GM12875 (cell line): ENCODE data around the gene NRDC.

Experiments
- H3K4me3 ChIP-seq: one replicate; pipeline ENCODE4 v1.5.1; 2011; ENCODE audit warnings: low read depth, low read length, control low read depth
- TF ChIP-seq, protein P1 (sequence below): IDR thresholded peaks from 2 replicates; pipeline ENCODE4 v1.5.1; 2011; ENCODE audit warnings: low read depth, mild to moderate bottlenecking, control low read depth, inconsistent platforms, low read length, moderate library complexity, borderline replicate concordance; ENCODE audit not compliant: insufficient read depth

Gene NRDC

DNA sequence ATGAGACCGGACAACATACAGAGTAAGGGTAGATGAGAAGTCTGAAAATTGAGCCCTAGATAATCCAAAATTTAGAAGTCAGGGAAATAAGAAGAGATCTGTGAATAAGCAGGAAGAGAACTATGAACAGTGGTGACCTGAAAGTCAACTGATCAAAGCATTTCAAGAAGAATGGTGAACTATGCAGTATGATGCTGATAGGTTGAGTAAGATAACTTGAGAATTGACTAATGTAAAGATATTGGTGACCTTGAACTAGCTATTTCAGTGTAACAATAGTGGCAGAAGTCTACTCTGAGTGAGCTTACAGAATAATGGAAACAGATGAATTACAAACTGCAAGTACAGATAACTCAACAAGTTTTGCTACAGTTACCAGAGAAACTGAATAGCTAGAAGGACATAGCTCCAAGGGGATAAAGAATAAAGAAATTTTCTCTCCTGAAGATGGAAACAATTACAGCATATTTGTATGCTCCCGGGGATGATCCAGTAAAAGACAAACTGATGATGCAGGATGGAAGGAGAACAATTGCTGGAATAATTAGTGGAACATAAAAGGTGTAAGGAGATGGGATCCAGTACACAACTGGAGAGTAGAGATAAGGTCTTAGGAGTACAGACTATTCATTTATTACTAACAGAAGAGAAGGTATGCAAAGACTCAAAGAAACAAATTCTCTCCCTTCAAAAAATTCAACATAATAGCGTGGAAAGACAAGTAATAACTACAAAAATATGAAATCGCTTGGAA is 10.9 kb downstream of the NRDC start:
- no peak overlapping the region for H3K4me3 ChIP-seq
- TF ChIP-seq, protein P1, sequence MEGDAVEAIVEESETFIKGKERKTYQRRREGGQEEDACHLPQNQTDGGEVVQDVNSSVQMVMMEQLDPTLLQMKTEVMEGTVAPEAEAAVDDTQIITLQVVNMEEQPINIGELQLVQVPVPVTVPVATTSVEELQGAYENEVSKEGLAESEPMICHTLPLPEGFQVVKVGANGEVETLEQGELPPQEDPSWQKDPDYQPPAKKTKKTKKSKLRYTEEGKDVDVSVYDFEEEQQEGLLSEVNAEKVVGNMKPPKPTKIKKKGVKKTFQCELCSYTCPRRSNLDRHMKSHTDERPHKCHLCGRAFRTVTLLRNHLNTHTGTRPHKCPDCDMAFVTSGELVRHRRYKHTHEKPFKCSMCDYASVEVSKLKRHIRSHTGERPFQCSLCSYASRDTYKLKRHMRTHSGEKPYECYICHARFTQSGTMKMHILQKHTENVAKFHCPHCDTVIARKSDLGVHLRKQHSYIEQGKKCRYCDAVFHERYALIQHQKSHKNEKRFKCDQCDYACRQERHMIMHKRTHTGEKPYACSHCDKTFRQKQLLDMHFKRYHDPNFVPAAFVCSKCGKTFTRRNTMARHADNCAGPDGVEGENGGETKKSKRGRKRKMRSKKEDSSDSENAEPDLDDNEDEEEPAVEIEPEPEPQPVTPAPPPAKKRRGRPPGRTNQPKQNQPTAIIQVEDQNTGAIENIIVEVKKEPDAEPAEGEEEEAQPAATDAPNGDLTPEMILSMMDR: no peak

DNA sequence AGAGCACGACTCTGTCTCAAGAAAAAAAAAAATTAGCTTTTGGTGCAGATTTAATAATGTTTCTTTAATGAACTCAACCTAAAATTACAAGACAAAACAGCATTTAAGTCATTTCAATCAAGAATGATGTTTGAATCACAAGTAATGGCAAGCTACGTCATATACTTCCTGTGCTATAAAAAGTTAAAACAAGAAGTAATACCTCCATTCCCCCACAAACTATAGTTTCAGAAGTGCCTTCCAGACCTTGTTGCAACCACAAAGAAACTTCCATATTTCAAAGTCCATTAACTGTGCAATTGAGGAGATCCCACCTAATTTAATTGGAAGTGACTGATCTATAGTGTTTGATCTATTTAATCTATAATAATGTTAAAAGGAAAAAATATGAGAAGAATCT is 15.1 kb downstream of the NRDC start:
- no peak overlapping the region for H3K4me3 ChIP-seq

DNA sequence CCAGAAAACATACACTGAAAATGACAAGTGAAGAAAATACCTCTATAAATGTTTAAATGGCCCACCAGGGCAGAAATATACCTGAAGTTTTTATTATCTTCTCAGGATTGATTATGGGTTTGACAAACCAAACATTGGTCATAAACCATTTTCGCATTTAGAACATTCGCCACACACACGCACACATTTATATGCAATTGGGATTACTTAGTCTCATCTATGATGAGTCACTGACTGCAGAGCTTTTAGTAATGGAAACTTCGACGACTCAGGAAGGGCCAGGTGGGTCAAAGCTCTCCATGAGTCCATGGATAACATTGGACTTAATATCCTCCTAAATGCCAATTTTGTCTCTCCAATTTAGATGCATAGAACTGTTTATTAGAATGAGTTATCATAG is 16.9 kb downstream of the NRDC start:
- TF ChIP-seq, protein P1: no peak
- no peak overlapping the region for H3K4me3 ChIP-seq

More for the DNA sequence above, 15.1 kb downstream of the NRDC start:
- TF ChIP-seq, protein P1: no peak

DNA sequence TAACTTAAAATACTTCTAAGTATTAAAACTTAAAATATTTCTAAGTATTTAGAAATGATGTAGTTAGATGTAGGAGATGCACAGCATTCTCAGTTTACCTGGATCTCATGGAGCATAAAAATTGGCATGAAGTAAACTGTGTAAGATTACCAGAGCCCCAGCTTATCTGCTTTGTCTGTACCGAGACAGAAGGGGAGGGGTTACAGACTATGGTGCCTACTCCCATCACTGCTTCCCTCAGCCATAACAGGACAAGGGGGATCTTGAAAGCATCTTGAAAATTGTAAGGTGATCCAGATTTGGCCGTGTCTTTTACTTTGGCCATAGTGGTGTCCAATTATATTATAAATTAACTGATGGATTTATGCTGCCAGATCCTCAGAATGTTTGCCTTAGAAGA is 18.8 kb downstream of the NRDC start:
- TF ChIP-seq, protein P1: no peak
- no peak overlapping the region for H3K4me3 ChIP-seq

DNA sequence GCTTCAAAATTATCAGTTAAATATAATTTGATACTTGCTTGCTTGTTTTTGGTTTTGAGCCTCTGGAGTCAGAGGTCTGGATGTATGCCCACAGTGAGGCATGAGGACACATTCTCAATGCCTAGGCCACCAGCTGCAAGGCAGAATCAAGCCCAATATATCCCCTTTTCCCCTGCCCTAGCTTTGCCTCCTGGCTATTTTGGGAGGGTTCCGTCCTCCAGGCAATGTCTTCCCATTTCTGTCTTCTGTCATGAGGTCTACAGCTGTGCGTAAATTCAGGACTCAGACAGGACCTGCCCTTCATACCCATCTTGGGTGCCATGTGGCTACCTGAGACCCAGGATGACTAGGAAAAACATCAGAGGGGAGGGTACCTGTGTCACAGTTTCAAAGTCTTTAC is 19.2 kb downstream of the NRDC start:
- no peak overlapping the region for H3K4me3 ChIP-seq
- TF ChIP-seq, protein P1: no peak

DNA sequence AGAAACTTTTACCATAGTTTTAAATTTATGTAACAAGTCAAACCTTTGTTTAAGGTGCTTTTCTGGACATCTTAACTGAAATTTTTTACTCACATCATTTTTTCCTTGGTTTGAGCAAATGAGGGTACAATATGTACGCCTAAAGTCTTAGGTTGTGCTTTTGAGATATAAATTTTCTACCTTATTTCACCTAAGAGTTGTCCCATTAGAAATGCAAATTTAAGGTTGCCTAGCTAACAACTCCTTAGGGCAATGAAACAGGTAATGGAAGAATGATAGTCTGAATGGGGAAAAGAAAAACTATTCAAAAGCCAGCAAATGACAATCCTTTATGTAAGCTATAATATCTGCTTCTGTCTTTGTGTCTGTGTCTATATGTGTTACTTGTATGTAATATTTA is 19.6 kb downstream of the NRDC start:
- TF ChIP-seq, protein P1: no peak
- H3K4me3 ChIP-seq: no peak overlapping the region

DNA sequence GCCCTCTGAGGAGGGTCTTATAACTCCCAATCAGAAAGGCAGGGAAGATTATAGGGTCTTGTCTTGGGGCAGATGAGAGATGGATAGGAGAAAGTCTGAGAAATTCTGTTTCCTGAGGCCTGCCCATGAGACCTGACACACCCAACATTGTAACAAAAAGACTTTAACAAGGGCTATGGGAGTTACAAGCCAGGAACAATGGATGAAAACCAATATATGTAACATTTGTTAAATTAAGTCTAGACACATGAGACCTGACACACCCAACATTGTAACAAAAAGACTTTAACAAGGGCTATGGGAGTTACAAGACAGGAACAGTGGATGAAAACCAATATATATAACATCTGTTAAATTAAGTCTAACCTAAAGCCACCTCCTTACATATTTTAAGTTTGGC is 21.8 kb downstream of the NRDC start:
- TF ChIP-seq, protein P1: no peak
- no peak overlapping the region for H3K4me3 ChIP-seq
